ENCODE measurements around the gene FAM168B. TPM values are rescaled to one million over a fixed set of nuclear protein-coding genes. Genes with fewer than 3 reads are reported as not detected.

FAM168B gene, protein sequence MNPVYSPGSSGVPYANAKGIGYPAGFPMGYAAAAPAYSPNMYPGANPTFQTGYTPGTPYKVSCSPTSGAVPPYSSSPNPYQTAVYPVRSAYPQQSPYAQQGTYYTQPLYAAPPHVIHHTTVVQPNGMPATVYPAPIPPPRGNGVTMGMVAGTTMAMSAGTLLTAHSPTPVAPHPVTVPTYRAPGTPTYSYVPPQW
- total RNA-seq: 10 to 100 TPM; 39.7 to 56.7 TPM

DNA sequence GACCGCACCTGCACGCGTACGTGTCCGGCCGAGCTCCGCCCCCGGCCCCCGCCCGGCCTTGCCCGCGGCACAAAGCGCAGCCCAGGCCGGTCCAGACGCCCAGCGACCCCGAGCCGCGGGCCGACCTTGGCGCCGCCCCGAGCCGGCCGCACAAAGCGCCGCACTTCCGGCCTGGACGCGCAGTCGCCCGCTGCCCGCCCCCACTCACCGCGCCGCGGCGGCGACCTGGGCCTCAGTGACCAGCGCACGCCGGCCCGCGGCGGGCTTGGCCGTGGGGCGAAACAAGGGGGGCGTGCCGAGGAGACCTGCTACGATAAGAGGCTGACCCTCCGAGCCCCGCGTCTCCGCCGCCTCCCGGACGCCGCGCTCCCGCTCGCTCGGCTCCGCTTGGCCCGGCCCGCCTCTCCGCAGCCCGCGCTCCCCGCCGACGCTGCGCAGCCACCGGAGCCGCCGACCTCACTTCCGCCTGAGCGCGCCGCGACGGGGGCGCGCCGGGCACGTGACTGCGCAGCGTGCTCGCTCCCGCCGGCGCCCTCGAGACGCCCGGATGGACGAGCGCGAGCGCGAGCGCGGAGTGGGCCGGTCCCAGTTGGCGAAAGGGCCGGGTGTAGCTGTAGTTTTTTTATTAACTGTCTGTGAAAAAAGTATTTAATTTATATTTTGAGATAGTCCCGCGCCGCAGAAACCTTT lies at the start of gene FAM168B:
Gene FAM168B, minus strand, starts transcription at position 455 of the 690 bp plus-strand sequence. CDS start 10,814 bp downstream, outside the sequence.
- Histone ChIP-seq H3K4me1 (peaks cover 26% of the 10 kb centered on the region), H3K27me3 (no peaks in the 10 kb centered on the region)

DNA sequence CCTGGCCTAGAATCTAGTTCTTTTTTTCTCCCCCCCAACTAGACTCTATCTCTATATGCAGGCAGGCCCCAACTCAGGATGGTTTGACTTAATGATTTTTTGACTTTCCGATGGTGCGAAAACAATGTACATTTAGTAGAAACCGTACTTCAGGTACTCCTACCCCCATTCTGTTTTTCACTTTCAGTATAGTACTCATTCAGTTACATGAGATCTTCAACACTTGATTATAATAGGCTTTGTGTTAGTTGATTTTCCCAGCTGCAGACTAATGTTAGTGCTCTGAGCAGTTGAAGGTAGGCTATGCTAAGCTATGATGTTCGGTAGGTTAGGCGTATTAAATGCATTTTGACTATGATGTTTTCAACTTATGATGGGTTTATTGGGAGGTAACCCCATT lies 49.6 kb upstream of the FAM168B start:
- intact Hi-C loops (cut with DNase I): no loop called here
- ATAC-seq: no peak
- H3K36me3 ChIP-seq (replicated peaks in 1 of 2; ENCODE audit: insufficient read depth in 1 of 2, low read depth in 2 of 2): peaks cover 0 to 7% of the 10 kb centered on the region in 2 donors
- no peak overlapping the region for H3K27ac ChIP-seq
- H3K4me3 ChIP-seq: no peak overlapping the region
- no peaks in the 10 kb centered on the region for H3K4me1 ChIP-seq
- H3K27me3 ChIP-seq: no peaks in the 10 kb centered on the region
- no peak for TF ChIP-seq POLR2A (IDR thresholded peaks at IDR 0.05)
- TF ChIP-seq, protein P1, sequence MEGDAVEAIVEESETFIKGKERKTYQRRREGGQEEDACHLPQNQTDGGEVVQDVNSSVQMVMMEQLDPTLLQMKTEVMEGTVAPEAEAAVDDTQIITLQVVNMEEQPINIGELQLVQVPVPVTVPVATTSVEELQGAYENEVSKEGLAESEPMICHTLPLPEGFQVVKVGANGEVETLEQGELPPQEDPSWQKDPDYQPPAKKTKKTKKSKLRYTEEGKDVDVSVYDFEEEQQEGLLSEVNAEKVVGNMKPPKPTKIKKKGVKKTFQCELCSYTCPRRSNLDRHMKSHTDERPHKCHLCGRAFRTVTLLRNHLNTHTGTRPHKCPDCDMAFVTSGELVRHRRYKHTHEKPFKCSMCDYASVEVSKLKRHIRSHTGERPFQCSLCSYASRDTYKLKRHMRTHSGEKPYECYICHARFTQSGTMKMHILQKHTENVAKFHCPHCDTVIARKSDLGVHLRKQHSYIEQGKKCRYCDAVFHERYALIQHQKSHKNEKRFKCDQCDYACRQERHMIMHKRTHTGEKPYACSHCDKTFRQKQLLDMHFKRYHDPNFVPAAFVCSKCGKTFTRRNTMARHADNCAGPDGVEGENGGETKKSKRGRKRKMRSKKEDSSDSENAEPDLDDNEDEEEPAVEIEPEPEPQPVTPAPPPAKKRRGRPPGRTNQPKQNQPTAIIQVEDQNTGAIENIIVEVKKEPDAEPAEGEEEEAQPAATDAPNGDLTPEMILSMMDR (IDR thresholded peaks at IDR 0.05): no peak
- WGBS, 2 donors: 95 to 98% methylated on average over 5 of the region's 5 CpGs
- DNase-seq: no peak
- H3K9me3 ChIP-seq: no peaks in the 10 kb centered on the region

More for the DNA sequence above, at the start of gene FAM168B:
- Histone ChIP-seq H3K4me3 (peak within 1 kb of the TSS; percentile 61 to 83), H3K36me3 (replicated peaks in 1 of 2; ENCODE audit: insufficient read depth in 1 of 2, low read depth in 2 of 2) (peaks cover 0 to 1% of the 10 kb centered on the region in 2 donors), H3K27ac (peak within 1 kb of the TSS; percentile 92 to 99 (median 98)), H3K9me3 (no peaks in the 10 kb centered on the region)
- ATAC-seq (peak; percentile 96), DNase-seq (peak; percentile 86 to 89 (median 89))
- peak in 2 of 3 donors; percentile 74 to 96 for TF ChIP-seq POLR2A (IDR thresholded peaks at IDR 0.05)
- TF ChIP-seq, protein P1 (IDR thresholded peaks at IDR 0.05): peak in 2 of 7 experiments; percentile 2 to 4
- WGBS, 2 donors: 0% methylated on average over 12 to 107 of the region's 107 CpGs
- intact Hi-C loops (cut with DNase I): no loop called here

DNA sequence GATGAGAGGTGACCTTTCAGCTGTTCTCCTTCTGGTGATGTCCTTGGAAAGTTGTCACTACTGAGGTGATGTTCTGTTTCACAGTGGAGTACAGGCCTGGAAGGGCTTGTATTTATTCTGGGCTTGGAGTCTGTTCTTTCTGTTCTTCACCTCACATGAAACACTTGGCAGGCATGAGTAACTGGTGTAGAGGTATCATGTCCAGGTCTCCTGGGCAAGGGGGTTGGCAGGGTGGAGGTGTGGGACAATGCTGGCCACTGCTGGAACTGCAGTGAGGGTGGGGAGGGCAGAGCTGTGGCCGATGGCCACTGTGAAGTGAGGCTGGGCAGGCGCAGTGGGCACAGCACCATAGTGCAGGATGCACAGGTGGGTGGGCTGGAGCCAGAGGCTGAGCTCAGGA lies 47.3 kb upstream of the FAM168B start:
- H3K36me3 ChIP-seq (replicated peaks in 1 of 2; ENCODE audit: insufficient read depth in 1 of 2, low read depth in 2 of 2): peaks cover 0 to 7% of the 10 kb centered on the region in 2 donors
- H3K27me3 ChIP-seq: no peaks in the 10 kb centered on the region
- intact Hi-C loops (cut with DNase I): no loop called here
- no peak for TF ChIP-seq POLR2A (IDR thresholded peaks at IDR 0.05)
- TF ChIP-seq, protein P1 (IDR thresholded peaks at IDR 0.05): no peak
- no peak overlapping the region for H3K27ac ChIP-seq
- ATAC-seq (no peak), DNase-seq (no peak)
- WGBS, 2 donors: 80 to 100% methylated on average over 2 of the region's 2 CpGs
- H3K4me1 ChIP-seq: no peaks in the 10 kb centered on the region
- H3K9me3 ChIP-seq: no peaks in the 10 kb centered on the region
- no peak overlapping the region for H3K4me3 ChIP-seq

DNA sequence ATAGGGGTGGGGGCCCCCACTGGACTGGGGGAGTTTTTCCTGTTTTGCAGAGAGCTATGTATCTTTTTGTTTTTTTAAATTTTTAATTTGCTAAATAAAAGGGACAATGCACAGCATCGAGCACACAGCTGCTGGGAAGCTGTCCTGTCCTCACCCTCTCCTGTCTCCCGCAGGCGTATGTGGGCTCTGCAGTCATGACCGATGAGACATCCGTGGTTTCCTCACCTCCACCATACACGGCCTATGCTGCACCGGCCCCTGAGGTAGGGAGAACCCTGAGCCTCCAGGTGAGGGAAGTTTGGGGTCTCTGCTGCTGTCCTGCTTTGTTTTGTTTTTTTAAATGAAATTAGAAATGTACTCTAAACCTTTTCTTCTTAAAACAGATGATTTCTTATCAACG lies 39.5 kb upstream of the FAM168B start:
- intact Hi-C loops (cut with DNase I): no loop called here
- WGBS, 2 donors: 85 to 86% methylated on average over 8 of the region's 8 CpGs
- H3K36me3 ChIP-seq (replicated peaks in 1 of 2; ENCODE audit: insufficient read depth in 1 of 2, low read depth in 2 of 2): peaks cover 0 to 15% of the 10 kb centered on the region in 2 donors

More for the DNA sequence above, 39.5 kb upstream of the FAM168B start:
- TF ChIP-seq POLR2A (IDR thresholded peaks at IDR 0.05): no peak
- TF ChIP-seq, protein P1 (IDR thresholded peaks at IDR 0.05): no peak
- Histone ChIP-seq H3K27me3 (no peaks in the 10 kb centered on the region), H3K27ac (no peak overlapping the region), H3K9me3 (no peaks in the 10 kb centered on the region), H3K4me3 (no peak overlapping the region), H3K4me1 (no peaks in the 10 kb centered on the region)
- DNase-seq (no peak), ATAC-seq (no peak)

All from body of pancreas (tissue), 4 donors.